Right lobe of liver (tissue), 6 donors: Measurements from ENCODE around the gene CLEC3B. TPM values are rescaled to one million over a fixed set of nuclear protein-coding genes. Genes with fewer than 3 reads are reported as not detected.
"Not testable (repeated sequence)": the region's sequence is repeated elsewhere in the genome, so short reads cannot be mapped to it uniquely, and the experiment has no call there.

Experiments
- ATAC-seq, 4 donors: fragments of 200-7000 bp; cut with Tn5 transposase; one replicate each; pipeline ENCODE4 v1.9.1; 2020; ENCODE audit warnings: mild to moderate bottlenecking in 4 of 4, moderate library complexity in 4 of 4
- DNase-seq, 3 donors: peaks; one replicate each; pipeline ENCODE4 v3.0.0-alpha.2; 2020
- H3K27ac ChIP-seq, 3 donors: fragments of 200-600 bp; one replicate each; pipeline ENCODE4 v1.8.0; 2022
- H3K27me3 ChIP-seq, 2 donors: fragments of 200-600 bp; one replicate each; pipeline ENCODE4 v1.8.0; 2022
- H3K36me3 ChIP-seq, 4 donors: fragments of 200-600 bp; sonication (generic) in 1 of 4; one replicate each; pipeline versions ENCODE4 v1.5.1 to v1.8.0; 2017 to 2022; ENCODE audit warnings: control low read depth in 1 of 4
- H3K4me1 ChIP-seq, 4 donors: fragments of 200-600 bp; sonication (generic) in 1 of 4; one replicate each; pipeline versions ENCODE4 v1.5.1 to v1.8.0; 2017 to 2022; ENCODE audit warnings: control low read depth in 1 of 4
- H3K4me3 ChIP-seq, 3 donors: fragments of 200-600 bp; one replicate each; pipeline ENCODE4 v1.8.0; 2022
- H3K9me3 ChIP-seq, 4 donors: fragments of 200-600 bp; sonication (generic) in 1 of 4; one replicate each; pipeline versions ENCODE4 v1.5.1 to v1.8.0; 2017 to 2022; ENCODE audit warnings: control low read depth in 1 of 4
- CTCF ChIP-seq, 4 donors: fragments of 200-600 bp in 3 of 4; fragments of 450-650 bp in 1 of 4; IDR thresholded peaks; one replicate each; pipeline versions ENCODE4 v1.5.1 to v1.8.0; 2016 to 2022; ENCODE audit warnings: antibody characterized with exemption in 4 of 4, mild to moderate bottlenecking in 2 of 4
- POLR2A ChIP-seq: fragments of 450-650 bp; IDR thresholded peaks from one replicate; pipeline ENCODE4 v1.6.1; 2017; ENCODE audit warnings: antibody characterized with exemption, mild to moderate bottlenecking
- WGBS: methylation state at CpG from one replicate; pipeline ENCODE4 v1.1.6; 2018; ENCODE audit warnings: low coverage, low lambda C conversion rate; ENCODE audit not compliant: insufficient coverage; ENCODE audit errors: missing lambda C conversion rate; 5-methylcytosine and 5-hydroxymethylcytosine counted together
- intact Hi-C, 2 donors: fragments of 100-400 bp; cut with DNase I; formaldehyde crosslinking; loops; one replicate each; pipeline versions ENCODE4 v1.11.2 to v1.14.1; 2022
- total RNA-seq, 6 experiments: library from RNA; depleted of rRNA in 2 of 6; stranded (reverse); fragments of >200 nt in 2 of 6; fragmentation: NEBNext Ultra II Directional in 3 of 6; extraction: Animal tissue kit (Norgen Biotek cat#: 25700) in 3 of 6; gene quantifications; one replicate each; pipeline versions ENCODE4 v1.1.0 to v1.2.4, GENCODE V29; 2016 to 2023
- donor health status: DM: no; HTN: yes; CAD: no.
- donor health status: DM: no; HTN: no; CAD: no.
- donor health status: DM: no; HTN: no; CAD: no.
- donor health status: DM: no; HTN: yes; CAD: no.
- donor health status: DM: no; HTN: yes; CAD: no.

Gene CLEC3B
- total RNA-seq, 6 experiments from 2014 or later = 14.4 to 22.1 (median 19.6) TPM

GRCh38 chr3:45067486-45067885 is 41.4 kb downstream of the CLEC3B start:
- no peaks in the 10 kb centered on the region for H3K9me3 ChIP-seq
- TF ChIP-seq CTCF (IDR thresholded peaks at IDR 0.05) (no peak), POLR2A (no peak)
- no peak for ATAC-seq
- intact Hi-C loops = no loop called here
- no peaks in the 10 kb centered on the region for H3K27me3 ChIP-seq
- no peaks in the 10 kb centered on the region for H3K4me1 ChIP-seq
- no peak overlapping the region for H3K27ac ChIP-seq
- H3K36me3 ChIP-seq = no peaks in the 10 kb centered on the region
- DNase-seq = no peak
- 51% methylated on average over 3 of the region's 4 CpGs for WGBS
- no peak overlapping the region for H3K4me3 ChIP-seq

- no peaks in the 10 kb centered on the region for H3K4me1 ChIP-seq
- intact Hi-C loops = no loop called here
- no peaks in the 10 kb centered on the region for H3K9me3 ChIP-seq
- H3K27ac ChIP-seq = no peak overlapping the region
- 63% methylated on average over 3 of the region's 3 CpGs for WGBS
- H3K4me3 ChIP-seq = no peak overlapping the region
- H3K27me3 ChIP-seq = no peaks in the 10 kb centered on the region
- no peak for ATAC-seq
- no peak for DNase-seq
- no peaks in the 10 kb centered on the region for H3K36me3 ChIP-seq
- no peak for TF ChIP-seq CTCF (IDR thresholded peaks at IDR 0.05)
- no peak for TF ChIP-seq POLR2A
Measured at GRCh38 chr3:45067941-45068340, 41.8 kb downstream of the CLEC3B start.

GRCh38 chr3:45071075-45071474 is 45.0 kb downstream of the CLEC3B start:
- no peak overlapping the region for H3K27ac ChIP-seq
- no peaks in the 10 kb centered on the region for H3K4me1 ChIP-seq
- intact Hi-C loops = no loop called here
- ATAC-seq (no peak), DNase-seq (no peak)
- TF ChIP-seq POLR2A (no peak), CTCF (IDR thresholded peaks at IDR 0.05) (no peak)
- no peaks in the 10 kb centered on the region for H3K9me3 ChIP-seq
- H3K27me3 ChIP-seq = no peaks in the 10 kb centered on the region
- H3K36me3 ChIP-seq = no peaks in the 10 kb centered on the region
- no peak overlapping the region for H3K4me3 ChIP-seq

GRCh38 chr3:45075821-45076625 is 49.9 kb downstream of the CLEC3B start:
- Histone ChIP-seq H3K9me3 (no peaks in the 10 kb centered on the region), H3K27ac (peak overlapping the region in 1 of 3 donors; percentile 33), H3K36me3 (no peaks in the 10 kb centered on the region), H3K4me1 (no peaks in the 10 kb centered on the region), H3K4me3 (no peak overlapping the region), H3K27me3 (no peaks in the 10 kb centered on the region)
- 70% methylated on average over 8 of the region's 11 CpGs for WGBS
- no peak for DNase-seq
- no peak for ATAC-seq
- intact Hi-C loops = no loop called here
- TF ChIP-seq CTCF (IDR thresholded peaks at IDR 0.05) (no peak), POLR2A (no peak)

- H3K9me3 ChIP-seq, H3K4me1 ChIP-seq, H3K27ac ChIP-seq, H3K4me3 ChIP-seq, H3K27me3 ChIP-seq, ATAC-seq, H3K36me3 ChIP-seq, DNase-seq, intact Hi-C loops: not testable (repeated sequence)
- 70% methylated on average over 1 of the region's 1 CpG for WGBS
Measured at GRCh38 chr3:45078256-45078655, 52.2 kb downstream of the CLEC3B start.
